ENCODE measurements around the gene EEF2K.

The EEF2K gene

DNA sequence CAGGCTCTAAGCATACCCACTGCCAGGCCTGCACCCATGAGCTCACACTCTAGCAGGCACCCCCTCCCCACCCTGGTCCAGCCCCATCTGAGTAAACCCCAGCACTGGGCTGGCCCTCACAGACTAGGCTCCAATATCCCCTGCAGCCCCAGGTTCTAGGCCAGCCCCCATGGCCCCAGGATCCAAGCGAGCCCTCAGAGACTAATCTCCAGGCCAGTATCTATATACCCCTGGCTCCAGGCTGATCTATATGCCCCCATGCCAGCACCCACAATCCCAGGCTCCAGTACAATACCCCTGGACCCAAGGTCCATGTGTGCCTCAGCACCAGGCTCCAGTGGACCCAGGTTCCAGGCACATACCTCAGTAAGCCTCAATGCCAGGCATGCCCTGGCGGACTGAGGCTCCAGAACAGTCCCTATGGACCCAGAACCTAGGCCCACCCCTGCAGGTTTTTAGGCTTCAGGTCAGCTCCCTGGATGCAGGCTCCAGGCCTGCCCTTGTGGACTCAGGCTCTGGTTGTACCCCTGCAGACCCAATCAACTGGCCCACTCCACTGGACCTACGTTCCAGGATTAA is 129.7 kb downstream of the EEF2K start:
- DNase-seq (ENCODE audit: low spot score): no peak
- TF ChIP-seq, protein P1, sequence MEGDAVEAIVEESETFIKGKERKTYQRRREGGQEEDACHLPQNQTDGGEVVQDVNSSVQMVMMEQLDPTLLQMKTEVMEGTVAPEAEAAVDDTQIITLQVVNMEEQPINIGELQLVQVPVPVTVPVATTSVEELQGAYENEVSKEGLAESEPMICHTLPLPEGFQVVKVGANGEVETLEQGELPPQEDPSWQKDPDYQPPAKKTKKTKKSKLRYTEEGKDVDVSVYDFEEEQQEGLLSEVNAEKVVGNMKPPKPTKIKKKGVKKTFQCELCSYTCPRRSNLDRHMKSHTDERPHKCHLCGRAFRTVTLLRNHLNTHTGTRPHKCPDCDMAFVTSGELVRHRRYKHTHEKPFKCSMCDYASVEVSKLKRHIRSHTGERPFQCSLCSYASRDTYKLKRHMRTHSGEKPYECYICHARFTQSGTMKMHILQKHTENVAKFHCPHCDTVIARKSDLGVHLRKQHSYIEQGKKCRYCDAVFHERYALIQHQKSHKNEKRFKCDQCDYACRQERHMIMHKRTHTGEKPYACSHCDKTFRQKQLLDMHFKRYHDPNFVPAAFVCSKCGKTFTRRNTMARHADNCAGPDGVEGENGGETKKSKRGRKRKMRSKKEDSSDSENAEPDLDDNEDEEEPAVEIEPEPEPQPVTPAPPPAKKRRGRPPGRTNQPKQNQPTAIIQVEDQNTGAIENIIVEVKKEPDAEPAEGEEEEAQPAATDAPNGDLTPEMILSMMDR (IDR thresholded peaks at IDR 0.05; ENCODE audit: extremely low read depth, missing control alignments): no peak

DNA sequence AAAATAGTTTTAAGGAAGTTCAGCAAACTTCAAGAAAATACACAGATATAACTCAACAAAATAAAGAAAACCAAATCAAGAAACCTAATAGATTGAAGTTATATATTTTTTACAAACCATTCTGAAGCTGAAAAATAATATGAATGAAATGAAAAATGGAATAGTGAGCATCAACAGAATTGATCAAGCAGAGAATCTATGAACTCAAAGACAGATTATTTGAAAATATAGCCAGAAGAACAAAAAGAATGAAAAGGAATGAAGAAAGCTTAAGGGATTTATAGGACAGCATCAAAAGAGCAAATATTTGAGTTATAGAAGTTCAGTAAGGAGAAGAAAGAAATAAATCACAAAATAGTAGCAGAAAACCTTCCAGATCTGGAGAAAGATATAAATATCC is 130.5 kb downstream of the EEF2K start:
- DNase-seq (ENCODE audit: low spot score): no peak
- TF ChIP-seq, protein P1 (IDR thresholded peaks at IDR 0.05; ENCODE audit: extremely low read depth, missing control alignments): no peak

DNA sequence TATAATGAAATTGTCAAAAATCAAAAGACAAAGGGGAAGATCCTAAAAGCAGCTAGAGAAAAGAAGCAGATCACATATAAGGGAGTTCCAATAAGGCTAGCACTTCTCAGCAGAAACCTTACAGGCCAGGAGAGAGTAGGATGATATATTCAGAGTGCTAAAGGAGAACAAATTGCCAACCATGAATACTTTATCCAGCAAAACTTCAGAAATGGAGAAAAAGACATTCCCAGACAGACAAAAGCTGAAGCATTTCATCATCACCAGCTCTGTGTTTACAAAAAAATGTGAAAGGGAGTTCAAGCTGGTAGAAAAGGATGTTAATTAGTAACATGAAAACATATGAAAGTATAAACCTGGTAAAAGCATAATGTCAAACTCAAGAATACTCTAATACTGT is 131.0 kb downstream of the EEF2K start:
- TF ChIP-seq, protein P1 (IDR thresholded peaks at IDR 0.05; ENCODE audit: extremely low read depth, missing control alignments): no peak
- no peak for DNase-seq (ENCODE audit: low spot score)

DNA sequence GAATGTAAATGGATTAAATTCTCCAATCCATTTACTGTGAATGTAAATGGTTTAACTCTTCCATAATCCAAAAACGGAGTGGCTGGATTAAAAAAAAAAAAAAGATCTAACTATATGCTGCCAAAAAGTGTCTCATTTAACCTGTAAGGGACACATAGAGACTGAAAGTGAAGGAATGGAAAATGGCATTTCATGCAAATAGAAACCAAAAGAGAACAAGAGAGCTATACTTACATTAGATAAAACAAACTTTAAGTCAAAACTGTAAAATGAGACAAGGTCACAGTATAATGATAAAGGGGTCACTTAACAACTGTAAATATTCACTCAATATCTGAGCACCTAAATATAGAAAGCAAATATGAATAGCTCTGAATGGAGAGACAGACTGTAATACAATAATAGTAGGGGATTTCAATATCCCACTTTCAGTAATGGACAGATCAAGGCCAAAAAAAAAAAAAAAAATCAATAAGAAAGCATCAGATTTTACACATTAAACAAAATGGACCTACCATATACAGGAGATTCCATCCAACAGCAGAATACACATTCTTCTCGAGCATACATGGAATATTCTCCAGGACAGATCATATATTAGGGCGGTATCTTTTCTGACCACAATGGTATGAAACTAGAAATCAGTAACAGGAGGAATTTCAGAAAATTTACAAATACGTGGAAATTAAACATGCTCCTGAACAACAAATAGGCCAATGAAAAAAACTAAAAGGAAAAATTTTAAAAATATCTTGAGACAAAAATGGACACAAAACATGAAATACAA is 132.0 kb downstream of the EEF2K start:
- TF ChIP-seq, protein P1 (IDR thresholded peaks at IDR 0.05; ENCODE audit: extremely low read depth, missing control alignments): no peak
- DNase-seq (ENCODE audit: low spot score): no peak

Measured in GM20000 (cell line).